Measurements from ENCODE around the gene SCRG1. TPM values are rescaled to one million over a fixed set of nuclear protein-coding genes. Genes with fewer than 3 reads are reported as not detected.
A peak's percentile ranks its signal among the peaks of the same experiment; 100 is the strongest.

SCRG1 gene
- total and polyA plus RNA-seq, 9 donors: 1.4 to 9.9 (median 3.3) TPM

DNA sequence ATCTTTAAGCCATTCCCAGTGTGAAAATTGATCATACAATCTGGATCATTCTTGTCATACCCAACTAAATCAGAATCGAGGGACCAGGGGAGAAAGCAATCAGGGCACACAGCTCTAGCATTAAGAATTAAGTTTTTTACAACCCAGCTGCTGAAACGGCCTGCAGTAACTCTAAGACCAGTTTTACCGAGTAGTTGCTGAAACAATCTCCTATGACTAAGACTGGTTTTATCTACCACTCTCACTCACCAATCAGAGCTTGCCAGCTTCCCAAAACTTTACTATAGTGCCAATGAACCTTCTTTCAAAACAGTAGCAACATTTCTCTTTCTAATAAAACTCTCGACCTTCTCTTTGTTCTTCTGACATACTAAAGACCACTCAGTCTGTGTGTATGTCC lies 31.0 kb downstream of the SCRG1 start:
- Histone ChIP-seq H3K4me3 (ENCODE audit: low read length) (no peak overlapping the region), H3K4me1 (ENCODE audit: control insufficient read depth, insufficient read depth, low read length) (no peaks in the 10 kb centered on the region), H3K27ac (ENCODE audit: low read length) (no peak overlapping the region), H3K9me3 (replicated peaks; ENCODE audit: control insufficient read depth, low read depth, low read length) (no peaks in the 10 kb centered on the region), H3K36me3 (ENCODE audit: control insufficient read depth, insufficient read depth, low read length) (no peaks in the 10 kb centered on the region), H3K27me3 (ENCODE audit: control insufficient read depth, insufficient read depth, low read length) (no peaks in the 10 kb centered on the region)
- no peak for DNase-seq
- WGBS (ENCODE audit: insufficient coverage): 58% methylated on average over 4 of the region's 4 CpGs

DNA sequence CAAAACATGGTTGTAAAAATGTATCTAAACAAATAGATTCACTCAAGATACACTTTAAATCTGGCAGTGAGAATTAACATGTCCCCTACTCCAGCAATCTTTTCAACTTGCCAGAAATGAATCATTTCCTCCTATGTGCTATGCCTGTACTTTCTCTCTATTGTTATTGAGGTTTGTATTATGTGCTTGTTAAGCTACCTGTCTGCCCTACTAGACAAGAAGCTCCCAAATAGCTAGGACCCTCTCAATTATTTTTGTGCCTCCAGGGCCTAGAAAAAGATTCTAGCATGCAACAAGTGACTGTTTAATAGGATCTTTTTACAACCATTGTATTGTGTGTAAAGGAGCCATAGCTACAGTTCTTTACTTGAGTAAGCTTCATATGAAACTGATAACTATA lies 31.6 kb downstream of the SCRG1 start:
- no peaks in the 10 kb centered on the region for H3K36me3 ChIP-seq (ENCODE audit: control insufficient read depth, insufficient read depth, low read length)
- H3K27ac ChIP-seq (ENCODE audit: low read length): no peak overlapping the region
- H3K4me1 ChIP-seq (ENCODE audit: control insufficient read depth, insufficient read depth, low read length): no peaks in the 10 kb centered on the region
- H3K9me3 ChIP-seq (replicated peaks; ENCODE audit: control insufficient read depth, low read depth, low read length): no peaks in the 10 kb centered on the region
- no peaks in the 10 kb centered on the region for H3K27me3 ChIP-seq (ENCODE audit: control insufficient read depth, insufficient read depth, low read length)
- no peak for DNase-seq
- H3K4me3 ChIP-seq (ENCODE audit: low read length): no peak overlapping the region

DNA sequence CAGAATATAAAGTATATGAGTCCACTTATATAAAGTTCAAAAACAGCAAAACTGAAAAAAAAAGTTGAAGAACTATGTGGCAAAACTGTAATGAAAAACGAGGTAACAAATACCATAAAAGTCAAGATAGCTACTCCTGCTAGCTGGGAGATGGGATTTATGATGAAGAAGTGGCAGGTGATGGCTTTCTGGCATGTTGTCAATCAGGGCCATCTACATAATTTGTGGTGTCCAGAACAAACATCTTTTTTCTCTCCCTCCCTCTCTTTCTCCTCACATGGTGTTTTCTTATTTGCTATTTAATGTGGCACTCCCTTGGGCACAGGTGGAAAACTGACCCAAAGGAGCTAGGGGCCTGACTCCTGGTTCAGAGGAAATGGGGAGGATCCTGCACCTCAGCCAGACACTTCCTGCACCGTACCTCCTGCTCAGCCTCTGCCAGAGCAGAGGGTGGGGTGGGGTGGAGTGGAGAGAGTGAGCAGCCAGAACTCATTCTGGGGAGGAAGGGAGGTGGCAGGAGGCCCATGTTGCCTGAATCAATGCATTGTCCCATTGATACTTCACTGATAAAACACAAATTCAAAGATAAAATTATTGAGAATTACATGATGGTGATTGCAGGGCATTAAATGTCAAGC lies 33.4 kb downstream of the SCRG1 start:
- no CpG with 5 or more reads among the region's 2 CpGs for WGBS (ENCODE audit: insufficient coverage)
- no peak for DNase-seq
- Histone ChIP-seq H3K27ac (ENCODE audit: low read length) (no peak overlapping the region), H3K9me3 (replicated peaks; ENCODE audit: control insufficient read depth, low read depth, low read length) (no peaks in the 10 kb centered on the region), H3K27me3 (ENCODE audit: control insufficient read depth, insufficient read depth, low read length) (no peaks in the 10 kb centered on the region), H3K4me3 (ENCODE audit: low read length) (no peak overlapping the region), H3K36me3 (ENCODE audit: control insufficient read depth, insufficient read depth, low read length) (no peaks in the 10 kb centered on the region), H3K4me1 (ENCODE audit: control insufficient read depth, insufficient read depth, low read length) (no peaks in the 10 kb centered on the region)

DNA sequence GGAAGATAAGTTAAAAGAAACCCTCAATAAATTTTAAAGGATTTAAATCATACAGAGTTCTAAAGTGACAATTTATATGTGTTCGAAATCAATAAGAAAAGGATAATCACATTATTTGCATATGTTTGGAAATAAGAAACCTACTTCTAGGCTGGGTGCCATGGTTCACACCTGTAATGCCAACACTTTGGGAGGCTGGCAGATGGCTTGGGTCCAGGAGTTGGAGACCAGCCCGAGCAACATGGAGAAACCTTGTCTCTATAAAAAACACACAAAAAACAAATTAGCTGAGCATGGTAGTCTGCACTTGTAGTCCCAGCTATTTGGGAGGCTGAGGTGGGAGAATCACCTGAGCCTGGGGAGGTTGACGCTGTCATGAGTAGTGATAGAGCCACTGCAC lies 36.2 kb downstream of the SCRG1 start:
- H3K36me3 ChIP-seq (ENCODE audit: control insufficient read depth, insufficient read depth, low read length): no peaks in the 10 kb centered on the region
- H3K27ac ChIP-seq (ENCODE audit: low read length): no peak overlapping the region
- no peaks in the 10 kb centered on the region for H3K27me3 ChIP-seq (ENCODE audit: control insufficient read depth, insufficient read depth, low read length)
- no peak overlapping the region for H3K4me3 ChIP-seq (ENCODE audit: low read length)
- no peaks in the 10 kb centered on the region for H3K9me3 ChIP-seq (replicated peaks; ENCODE audit: control insufficient read depth, low read depth, low read length)
- no peak for DNase-seq
- no peaks in the 10 kb centered on the region for H3K4me1 ChIP-seq (ENCODE audit: control insufficient read depth, insufficient read depth, low read length)
- WGBS (ENCODE audit: insufficient coverage): no CpG with 5 or more reads among the region's 3 CpGs

DNA sequence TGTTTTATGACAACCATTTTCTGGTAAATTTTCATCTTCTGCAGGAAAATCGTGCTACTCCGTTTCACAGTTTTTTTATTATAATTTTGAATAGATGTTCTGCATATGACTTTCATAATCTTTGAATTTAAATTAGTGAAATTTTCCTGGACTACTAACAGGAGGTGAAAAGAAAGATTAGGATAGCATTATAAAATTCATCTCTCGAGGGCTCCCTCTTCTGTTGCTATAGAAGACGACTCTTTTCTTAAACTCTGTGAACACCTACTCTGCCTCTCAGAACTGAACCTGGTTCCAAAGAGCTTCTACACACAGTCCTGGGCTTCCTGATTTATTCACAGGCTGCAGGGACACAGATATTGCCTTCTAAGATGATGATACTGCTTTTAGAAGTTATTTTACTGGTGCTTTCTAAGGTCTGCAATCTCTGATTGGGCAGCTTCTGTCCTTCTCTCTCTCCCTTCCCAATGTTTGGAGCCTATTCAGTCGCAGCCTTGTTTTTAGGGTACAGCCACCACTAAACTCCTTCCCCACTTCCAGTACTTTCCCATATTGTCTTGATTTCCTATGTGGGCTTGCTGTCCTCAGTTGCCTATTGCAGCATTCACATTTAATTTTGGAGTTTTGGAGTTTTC lies 38.2 kb downstream of the SCRG1 start:
- H3K36me3 ChIP-seq (ENCODE audit: control insufficient read depth, insufficient read depth, low read length): no peaks in the 10 kb centered on the region
- H3K27ac ChIP-seq (ENCODE audit: low read length): no peak overlapping the region
- H3K4me1 ChIP-seq (ENCODE audit: control insufficient read depth, insufficient read depth, low read length): no peaks in the 10 kb centered on the region
- peak; percentile 22 for DNase-seq
- H3K9me3 ChIP-seq (replicated peaks; ENCODE audit: control insufficient read depth, low read depth, low read length): no peaks in the 10 kb centered on the region
- no peak overlapping the region for H3K4me3 ChIP-seq (ENCODE audit: low read length)
- WGBS (ENCODE audit: insufficient coverage): 25% methylated on average over 2 of the region's 5 CpGs
- no peaks in the 10 kb centered on the region for H3K27me3 ChIP-seq (ENCODE audit: control insufficient read depth, insufficient read depth, low read length)

DNA sequence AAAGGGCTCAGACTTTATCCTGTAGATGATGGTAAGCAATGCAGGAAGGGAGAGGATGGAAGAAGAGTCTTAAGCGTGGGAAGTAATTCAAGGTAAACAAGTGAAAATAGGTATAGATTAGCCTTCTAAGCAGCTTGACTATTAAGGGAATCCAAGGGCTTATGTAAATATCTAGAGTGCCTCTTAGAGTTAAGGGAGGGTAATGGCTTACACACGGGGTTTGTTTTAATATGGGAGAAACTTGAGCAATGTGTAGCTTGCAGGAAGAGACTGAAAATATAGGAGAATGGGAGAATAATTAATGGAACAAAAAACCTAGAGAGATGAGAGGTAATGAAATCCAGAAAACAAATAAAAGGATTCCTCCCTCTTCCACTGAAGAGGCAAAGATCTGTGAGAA lies 41.0 kb downstream of the SCRG1 start:
- Histone ChIP-seq H3K4me1 (ENCODE audit: control insufficient read depth, insufficient read depth, low read length) (no peaks in the 10 kb centered on the region), H3K36me3 (ENCODE audit: control insufficient read depth, insufficient read depth, low read length) (no peaks in the 10 kb centered on the region)
- 70% methylated on average over 2 of the region's 2 CpGs for WGBS (ENCODE audit: insufficient coverage)

DNA sequence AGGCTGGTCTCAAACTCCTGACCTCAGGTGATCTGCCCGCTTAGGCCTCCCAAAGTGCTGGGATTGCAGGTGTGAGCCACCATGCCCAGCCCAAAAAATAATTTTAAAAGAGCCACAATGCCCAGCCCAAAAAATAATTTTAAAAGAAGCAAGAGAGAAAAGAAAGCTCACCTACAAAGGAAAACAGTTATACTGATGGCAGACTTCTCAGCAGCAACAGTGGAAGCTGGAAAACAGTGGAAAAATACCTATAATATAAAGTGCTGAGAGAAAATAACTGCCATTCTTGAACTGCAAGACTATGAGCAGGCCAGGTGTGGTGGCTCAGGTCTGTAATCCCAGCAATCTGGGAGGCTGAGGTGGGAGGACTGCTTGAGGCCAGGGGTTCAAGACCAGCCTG lies 51.4 kb downstream of the SCRG1 start:
- no CpG with 5 or more reads among the region's 1 CpG for WGBS (ENCODE audit: insufficient coverage)
- DNase-seq: no peak
- Histone ChIP-seq H3K4me1 (ENCODE audit: control insufficient read depth, insufficient read depth, low read length) (no peaks in the 10 kb centered on the region), H3K9me3 (replicated peaks; ENCODE audit: control insufficient read depth, low read depth, low read length) (no peaks in the 10 kb centered on the region), H3K36me3 (ENCODE audit: control insufficient read depth, insufficient read depth, low read length) (no peaks in the 10 kb centered on the region), H3K27me3 (ENCODE audit: control insufficient read depth, insufficient read depth, low read length) (no peaks in the 10 kb centered on the region), H3K4me3 (ENCODE audit: low read length) (no peak overlapping the region), H3K27ac (ENCODE audit: low read length) (no peak overlapping the region)

More for the DNA sequence above, 41.0 kb downstream of the SCRG1 start:
- no peaks in the 10 kb centered on the region for H3K27me3 ChIP-seq (ENCODE audit: control insufficient read depth, insufficient read depth, low read length)
- no peaks in the 10 kb centered on the region for H3K9me3 ChIP-seq (replicated peaks; ENCODE audit: control insufficient read depth, low read depth, low read length)
- no peak for DNase-seq
- H3K4me3 ChIP-seq (ENCODE audit: low read length): no peak overlapping the region
- H3K27ac ChIP-seq (ENCODE audit: low read length): no peak overlapping the region

DNA sequence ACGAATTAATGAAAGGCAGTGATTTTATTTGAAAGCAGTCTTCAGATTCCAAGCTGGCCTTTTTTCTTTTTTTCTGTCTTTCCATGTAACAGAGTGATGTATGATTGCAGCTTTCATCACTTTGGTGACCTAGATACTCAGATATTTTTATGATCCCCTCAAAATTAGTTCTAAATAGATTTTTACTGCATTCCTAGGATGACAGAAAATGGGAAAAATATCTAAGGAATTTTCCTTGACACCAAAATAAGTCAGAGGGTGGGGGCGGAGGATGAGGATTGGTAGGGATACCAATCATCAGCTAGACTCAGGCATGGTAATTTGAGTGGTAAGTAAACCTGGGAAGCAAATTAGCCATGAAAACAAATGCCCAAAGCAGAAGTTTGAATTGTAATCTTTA lies 52.8 kb downstream of the SCRG1 start:
- peak; percentile 14 for DNase-seq
- Histone ChIP-seq H3K9me3 (replicated peaks; ENCODE audit: control insufficient read depth, low read depth, low read length) (no peaks in the 10 kb centered on the region), H3K4me1 (ENCODE audit: control insufficient read depth, insufficient read depth, low read length) (no peaks in the 10 kb centered on the region), H3K27me3 (ENCODE audit: control insufficient read depth, insufficient read depth, low read length) (no peaks in the 10 kb centered on the region), H3K27ac (ENCODE audit: low read length) (no peak overlapping the region), H3K4me3 (ENCODE audit: low read length) (no peak overlapping the region), H3K36me3 (ENCODE audit: control insufficient read depth, insufficient read depth, low read length) (no peaks in the 10 kb centered on the region)
- 83% methylated on average over 1 of the region's 2 CpGs for WGBS (ENCODE audit: insufficient coverage)

DNA sequence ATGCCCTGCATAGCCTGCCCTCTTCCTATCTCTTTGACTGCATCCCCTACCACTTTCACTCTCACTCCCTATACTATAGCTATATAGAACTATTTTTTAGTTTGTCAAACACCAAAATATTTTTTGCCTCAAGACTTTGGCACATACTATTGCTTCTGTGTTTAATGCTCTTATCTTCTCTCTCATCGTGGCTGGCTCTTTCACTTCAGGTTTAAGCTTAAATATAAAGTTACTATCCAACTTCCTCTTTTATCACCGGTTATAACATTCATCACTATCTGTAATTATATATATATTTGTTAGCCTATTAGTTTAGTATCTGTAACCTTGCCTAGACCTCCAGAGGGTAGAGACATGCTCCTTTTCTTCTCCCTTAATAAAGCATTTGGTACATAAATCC lies 53.3 kb downstream of the SCRG1 start:
- WGBS (ENCODE audit: insufficient coverage): no CpG with 5 or more reads among the region's 2 CpGs
- no peaks in the 10 kb centered on the region for H3K9me3 ChIP-seq (replicated peaks; ENCODE audit: control insufficient read depth, low read depth, low read length)
- H3K4me3 ChIP-seq (ENCODE audit: low read length): no peak overlapping the region
- no peak overlapping the region for H3K27ac ChIP-seq (ENCODE audit: low read length)
- no peaks in the 10 kb centered on the region for H3K36me3 ChIP-seq (ENCODE audit: control insufficient read depth, insufficient read depth, low read length)
- no peaks in the 10 kb centered on the region for H3K27me3 ChIP-seq (ENCODE audit: control insufficient read depth, insufficient read depth, low read length)
- H3K4me1 ChIP-seq (ENCODE audit: control insufficient read depth, insufficient read depth, low read length): no peaks in the 10 kb centered on the region
- no peak for DNase-seq

DNA sequence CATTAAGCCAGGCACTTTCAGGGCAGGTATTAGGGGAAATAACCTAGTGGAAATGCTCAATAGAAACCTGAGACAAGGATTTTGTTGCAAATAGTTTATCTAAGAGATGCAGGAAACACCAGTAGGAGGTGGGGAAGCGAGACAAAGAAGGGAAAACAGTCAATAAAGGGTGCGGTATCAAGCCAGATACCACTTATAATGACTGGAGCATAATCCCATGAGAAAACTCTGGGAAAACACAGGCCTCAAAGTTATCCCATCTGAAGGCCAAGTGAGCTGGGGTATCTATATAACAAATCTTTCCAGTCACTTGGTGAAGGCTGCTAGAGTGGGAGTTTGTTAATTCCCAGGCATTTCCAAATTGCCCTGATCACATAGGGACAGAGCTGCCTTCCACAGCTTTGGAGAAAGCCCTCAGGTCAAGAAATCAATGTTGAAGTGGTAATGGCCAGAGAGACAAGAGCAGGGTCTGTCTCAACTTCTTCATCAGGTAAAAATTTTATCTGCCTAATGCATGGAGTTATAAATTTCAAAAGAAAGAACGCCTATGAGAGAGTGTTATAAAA lies 55.0 kb downstream of the SCRG1 start:
- Histone ChIP-seq H3K27ac (ENCODE audit: low read length) (no peak overlapping the region), H3K4me3 (ENCODE audit: low read length) (no peak overlapping the region), H3K4me1 (ENCODE audit: control insufficient read depth, insufficient read depth, low read length) (no peaks in the 10 kb centered on the region), H3K27me3 (ENCODE audit: control insufficient read depth, insufficient read depth, low read length) (no peaks in the 10 kb centered on the region), H3K36me3 (ENCODE audit: control insufficient read depth, insufficient read depth, low read length) (no peaks in the 10 kb centered on the region), H3K9me3 (replicated peaks; ENCODE audit: control insufficient read depth, low read depth, low read length) (no peaks in the 10 kb centered on the region)
- WGBS (ENCODE audit: insufficient coverage): no CpG with 5 or more reads among the region's 3 CpGs
- DNase-seq: no peak
